COLO668 (cell line): Measurements from ENCODE around the gene HSPB8.
A peak's percentile ranks its signal among the peaks of the same experiment; 100 is the strongest.

Experiments used
- DNase-seq: peaks from one replicate; lab custom pipeline; 2025; ENCODE audit not compliant: unreplicated experiment; lab: John Stamatoyannopoulos, UW

HSPB8 gene, protein sequence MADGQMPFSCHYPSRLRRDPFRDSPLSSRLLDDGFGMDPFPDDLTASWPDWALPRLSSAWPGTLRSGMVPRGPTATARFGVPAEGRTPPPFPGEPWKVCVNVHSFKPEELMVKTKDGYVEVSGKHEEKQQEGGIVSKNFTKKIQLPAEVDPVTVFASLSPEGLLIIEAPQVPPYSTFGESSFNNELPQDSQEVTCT

GRCh38 chr12:119178544-119179334, at the start of gene HSPB8:
Gene HSPB8, plus strand, starts transcription at chr12:119178931. Its CDS starts 382 bp downstream, at chr12:119179313.
- DNase-seq: peak; percentile 49

- no peak for DNase-seq
Measured at GRCh38 chr12:119129827-119130434, 48.8 kb upstream of the HSPB8 start.

DNA sequence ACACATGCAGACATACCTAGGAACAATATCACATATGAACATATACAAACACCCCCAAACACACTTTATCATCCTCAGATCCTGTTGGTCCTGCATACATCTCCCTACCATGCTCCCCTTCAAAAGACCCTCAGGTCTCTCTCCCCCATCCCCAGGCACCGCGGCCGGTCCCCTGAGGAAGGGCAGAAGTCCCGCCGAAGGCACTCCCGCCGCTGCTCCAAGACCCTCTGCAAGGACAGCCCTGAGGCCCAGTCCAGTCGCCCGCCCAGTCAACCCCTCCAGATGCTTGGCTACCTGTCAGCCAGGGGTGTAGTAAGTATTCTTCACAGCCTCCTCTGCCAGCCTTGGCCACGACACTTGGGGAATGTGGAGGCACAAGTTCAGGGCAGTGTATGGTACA, 48.2 kb upstream of the HSPB8 start:
- DNase-seq: no peak

GRCh38 chr12:119134284-119135072, 44.3 kb upstream of the HSPB8 start:
- DNase-seq: no peak

- no peak for DNase-seq
Measured at GRCh38 chr12:119136811-119137410, 41.8 kb upstream of the HSPB8 start.

- no peak for DNase-seq
Measured at GRCh38 chr12:119139448-119139847, 39.3 kb upstream of the HSPB8 start.

GRCh38 chr12:119145367-119145766, 33.4 kb upstream of the HSPB8 start:
- DNase-seq: no peak

DNA sequence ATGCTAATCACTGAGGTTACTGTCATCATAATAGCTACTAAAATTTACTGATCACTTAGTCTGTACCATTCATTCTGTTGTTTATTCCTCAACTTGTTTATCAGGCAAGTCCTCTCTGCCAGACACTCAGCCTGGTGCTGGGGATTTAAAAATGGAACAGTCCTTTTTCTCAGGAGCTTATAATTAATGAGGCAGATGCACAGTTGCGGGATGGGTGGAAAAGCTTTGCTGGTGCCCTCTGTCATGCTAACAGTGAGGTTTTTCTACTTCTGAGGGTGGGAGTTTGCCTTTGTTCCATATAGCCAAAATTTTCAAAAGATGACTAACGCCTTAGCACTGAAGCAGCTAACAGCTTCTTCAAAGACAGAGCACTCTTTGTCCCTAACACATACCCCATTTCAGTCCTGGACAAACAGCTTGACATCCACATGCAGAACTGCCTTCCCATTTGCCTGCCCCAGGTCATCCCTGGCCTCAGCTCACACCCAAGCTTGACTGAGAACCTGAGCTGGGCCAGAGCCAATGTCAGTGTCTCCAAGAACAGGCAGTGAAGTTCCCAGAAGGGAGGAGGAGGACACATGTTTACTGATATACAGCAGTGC, 30.8 kb upstream of the HSPB8 start:
- no peak for DNase-seq

DNA sequence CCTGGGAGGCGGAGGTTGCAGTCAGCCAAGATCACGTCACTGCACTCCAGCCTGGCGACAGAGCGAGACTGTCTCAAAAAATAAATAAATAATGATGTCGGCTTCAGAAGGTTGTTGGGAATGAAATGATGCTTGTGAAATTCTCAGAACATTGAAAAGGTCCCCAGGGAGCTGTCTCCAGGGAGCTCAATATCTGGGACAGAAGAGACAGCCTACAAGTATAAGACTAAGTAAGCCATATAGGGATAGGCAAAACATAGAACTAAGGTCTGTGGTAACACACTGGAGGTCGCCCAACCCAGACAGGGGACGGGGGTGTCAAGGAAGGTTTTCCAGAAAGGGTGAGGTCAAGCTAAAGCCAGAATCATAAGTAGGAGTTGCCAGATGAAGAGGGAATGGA, 29.5 kb upstream of the HSPB8 start:
- DNase-seq: no peak

DNA sequence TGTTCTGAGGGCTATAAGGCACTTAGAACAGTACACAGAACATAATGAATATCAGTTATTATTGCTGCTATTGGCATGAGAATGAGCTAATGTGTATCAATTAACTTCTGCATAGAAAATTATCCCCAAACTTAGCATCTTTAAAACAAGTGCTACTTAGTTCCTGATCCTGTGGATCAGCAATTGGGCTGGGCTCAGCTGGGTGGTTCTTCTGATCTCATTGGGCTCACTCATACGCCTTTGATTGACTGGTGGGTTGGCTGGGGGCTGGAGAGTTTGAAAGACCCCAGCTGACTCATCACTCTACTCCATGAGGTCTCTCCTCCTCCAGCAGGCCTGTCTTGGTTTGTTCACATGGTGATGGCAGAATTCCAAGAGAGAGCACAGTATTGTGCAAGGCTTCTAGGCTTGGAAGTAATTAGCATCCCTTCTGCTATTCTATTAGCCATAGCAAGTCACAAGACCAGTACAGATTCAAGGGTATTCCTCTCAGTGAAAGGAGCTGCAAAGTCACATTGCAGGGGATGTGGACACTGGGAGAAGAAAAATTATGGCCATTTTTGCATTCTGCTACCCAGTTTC, 27.2 kb upstream of the HSPB8 start:
- DNase-seq: no peak

GRCh38 chr12:119153477-119154434, 25.0 kb upstream of the HSPB8 start:
- DNase-seq: no peak

GRCh38 chr12:119154435-119154818, 24.3 kb upstream of the HSPB8 start:
- DNase-seq: no peak

DNA sequence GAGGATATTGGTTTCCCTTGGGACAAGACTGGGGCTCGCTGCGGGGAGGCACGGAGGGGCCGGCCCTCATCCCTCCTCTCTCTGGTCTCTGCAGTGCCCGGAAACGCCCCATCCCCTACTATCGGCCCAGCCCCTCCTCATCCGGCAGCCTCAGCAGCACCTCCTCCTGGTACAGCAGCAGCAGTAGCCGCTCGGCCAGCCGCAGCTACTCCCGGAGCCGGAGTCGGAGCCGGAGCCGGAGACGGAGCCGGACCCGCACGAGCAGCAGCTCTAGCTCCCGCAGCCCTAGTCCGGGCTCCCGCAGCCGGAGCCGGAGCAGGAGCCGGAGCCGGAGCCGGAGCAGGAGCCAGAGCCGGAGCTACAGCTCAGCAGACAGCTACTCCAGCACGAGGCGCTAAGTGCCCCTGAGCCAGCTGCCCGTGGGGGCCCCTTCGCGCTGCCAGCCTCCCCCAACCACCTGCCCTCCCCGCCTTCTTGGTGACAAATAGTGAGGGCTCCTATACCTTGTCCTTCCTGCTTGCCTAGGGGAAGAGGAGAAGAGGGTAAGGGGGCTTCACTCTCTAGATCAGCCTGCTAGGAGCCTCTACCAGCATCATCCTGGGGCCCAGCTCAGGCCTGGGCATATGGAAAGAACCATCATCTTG, 22.2 kb upstream of the HSPB8 start:
- DNase-seq: no peak

DNA sequence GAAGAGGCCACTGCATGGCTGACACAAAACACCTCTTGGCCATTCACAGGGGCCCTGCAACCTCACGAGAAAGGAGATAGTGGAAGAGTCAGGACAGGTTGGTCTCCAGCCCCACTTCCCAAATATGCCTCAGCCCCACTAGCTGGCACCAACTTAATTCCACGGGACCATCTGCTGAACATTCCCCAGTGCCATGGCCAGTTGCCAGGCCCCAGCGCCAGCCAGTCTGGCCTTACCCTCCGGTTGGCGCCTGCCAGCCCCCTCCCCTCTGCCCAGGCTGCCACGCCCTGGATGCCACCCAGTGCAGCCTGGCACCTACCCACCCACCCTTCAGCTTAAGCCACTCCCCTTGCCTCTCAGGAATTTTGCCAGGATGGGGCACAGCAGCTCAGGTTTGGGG, 21.2 kb upstream of the HSPB8 start:
- DNase-seq: no peak

GRCh38 chr12:119157978-119158377, 20.8 kb upstream of the HSPB8 start:
- no peak for DNase-seq

- DNase-seq: no peak
Measured at GRCh38 chr12:119158402-119158801, 20.3 kb upstream of the HSPB8 start.

- no peak for DNase-seq
Measured at GRCh38 chr12:119159844-119160243, 18.9 kb upstream of the HSPB8 start.

GRCh38 chr12:119167902-119168301, 10.8 kb upstream of the HSPB8 start:
- no peak for DNase-seq

GRCh38 chr12:119168721-119169120, 10.0 kb upstream of the HSPB8 start:
- no peak for DNase-seq
